ENCODE measurements around the gene AKAP13. TPM values are rescaled to one million over a fixed set of nuclear protein-coding genes. Genes with fewer than 3 reads are reported as not detected.
A peak's percentile ranks its signal among the peaks of the same experiment; 100 is the strongest.

The AKAP13 gene
- polyA plus RNA-seq, 2 of the 4 experiments (the other 2 are of a cell fraction), result 20.4 to 28.8 TPM

DNA sequence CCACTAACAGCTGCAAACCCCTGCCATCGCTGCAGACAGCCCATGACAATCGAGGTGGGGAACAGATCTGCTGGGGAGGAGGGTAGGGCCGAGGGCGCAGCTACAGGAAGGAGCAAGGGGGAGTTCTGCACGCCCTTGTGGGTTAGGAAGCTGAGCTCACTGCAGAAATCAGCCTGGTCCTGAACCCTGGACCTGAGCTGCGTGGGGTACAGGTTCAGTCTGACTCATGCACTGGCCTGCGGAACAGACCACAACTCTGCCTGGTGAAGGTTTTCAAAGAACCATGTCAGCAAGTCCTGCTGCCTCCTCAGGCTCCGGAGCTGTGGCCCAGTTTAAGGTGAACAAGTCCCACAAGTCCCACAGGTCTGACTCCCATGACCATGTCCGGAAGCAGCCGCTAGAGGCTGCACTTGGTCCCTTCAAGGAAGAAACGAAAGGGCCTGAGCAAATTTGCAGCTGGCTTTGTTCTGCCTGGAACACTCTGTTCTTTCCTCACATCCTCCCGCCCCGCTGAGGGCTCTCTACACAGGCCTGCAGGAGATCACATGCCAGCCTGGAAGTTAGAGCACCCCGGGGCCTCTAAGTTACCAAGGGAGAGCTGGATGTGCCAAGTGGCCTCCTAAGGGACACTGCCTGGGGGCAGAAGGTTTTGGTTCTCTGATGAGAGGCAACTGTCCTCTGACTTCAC is 49.4 kb upstream of the AKAP13 start (continued):
- TF ChIP-seq NFE2L2 (conservative IDR thresholded peaks at IDR 0.05; ENCODE audit: low read length), result no peak
- TF ChIP-seq, protein P1, sequence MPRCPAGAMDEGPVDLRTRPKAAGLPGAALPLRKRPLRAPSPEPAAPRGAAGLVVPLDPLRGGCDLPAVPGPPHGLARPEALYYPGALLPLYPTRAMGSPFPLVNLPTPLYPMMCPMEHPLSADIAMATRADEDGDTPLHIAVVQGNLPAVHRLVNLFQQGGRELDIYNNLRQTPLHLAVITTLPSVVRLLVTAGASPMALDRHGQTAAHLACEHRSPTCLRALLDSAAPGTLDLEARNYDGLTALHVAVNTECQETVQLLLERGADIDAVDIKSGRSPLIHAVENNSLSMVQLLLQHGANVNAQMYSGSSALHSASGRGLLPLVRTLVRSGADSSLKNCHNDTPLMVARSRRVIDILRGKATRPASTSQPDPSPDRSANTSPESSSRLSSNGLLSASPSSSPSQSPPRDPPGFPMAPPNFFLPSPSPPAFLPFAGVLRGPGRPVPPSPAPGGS (IDR thresholded peaks at IDR 0.05), result no peak
- no peak for TF ChIP-seq JUNB (IDR thresholded peaks at IDR 0.05)
- no peak for TF ChIP-seq FOSL2 (IDR thresholded peaks at IDR 0.05)
- peak; percentile 45; the same call in 1 of the 2 replicates for TF ChIP-seq FOSL2 (CRISPR knock-in tag; IDR thresholded peaks at IDR 0.05)
- TF ChIP-seq, protein P2, sequence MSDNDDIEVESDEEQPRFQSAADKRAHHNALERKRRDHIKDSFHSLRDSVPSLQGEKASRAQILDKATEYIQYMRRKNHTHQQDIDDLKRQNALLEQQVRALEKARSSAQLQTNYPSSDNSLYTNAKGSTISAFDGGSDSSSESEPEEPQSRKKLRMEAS (IDR thresholded peaks at IDR 0.05), result peak; percentile 53
- TF ChIP-seq RARB (CRISPR knock-in tag; IDR thresholded peaks at IDR 0.05), result no peak
- TF ChIP-seq, protein P3, sequence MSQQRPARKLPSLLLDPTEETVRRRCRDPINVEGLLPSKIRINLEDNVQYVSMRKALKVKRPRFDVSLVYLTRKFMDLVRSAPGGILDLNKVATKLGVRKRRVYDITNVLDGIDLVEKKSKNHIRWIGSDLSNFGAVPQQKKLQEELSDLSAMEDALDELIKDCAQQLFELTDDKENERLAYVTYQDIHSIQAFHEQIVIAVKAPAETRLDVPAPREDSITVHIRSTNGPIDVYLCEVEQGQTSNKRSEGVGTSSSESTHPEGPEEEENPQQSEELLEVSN (IDR thresholded peaks at IDR 0.05; ENCODE audit: borderline replicate concordance, low read depth), result no peak
- no peak for TF ChIP-seq HES2 (IDR thresholded peaks at IDR 0.05)
- TF ChIP-seq CHD2 (IDR thresholded peaks at IDR 0.05; ENCODE audit: low read length, partially characterized antibody), result no peak
- no peak for TF ChIP-seq ZSCAN20 (CRISPR knock-in tag; IDR thresholded peaks at IDR 0.05)
- no peak for TF ChIP-seq EHF (CRISPR knock-in tag; IDR thresholded peaks at IDR 0.05)
- TF ChIP-seq JUN (IDR thresholded peaks at IDR 0.05), result peak in 1 of 2 experiments; percentile 44; a peak in 1 of 5 replicates
- TF ChIP-seq MAFK (IDR thresholded peaks at IDR 0.05; ENCODE audit: partially characterized antibody), result peak; percentile 73
- TF ChIP-seq GATA3 (IDR thresholded peaks at IDR 0.05; ENCODE audit: borderline replicate concordance), result peak; percentile 23
- no peak for TF ChIP-seq ZNF302 (CRISPR knock-in tag; IDR thresholded peaks at IDR 0.05)
- TF ChIP-seq RAD21 (conservative IDR thresholded peaks at IDR 0.05 in 1 of 2, IDR thresholded peaks at IDR 0.05 in 1 of 2), result peak; percentile 99 to 100
- 0 out of 2 replicates have a peak, but pooled peaks have one; percentile 14 for TF ChIP-seq MYC (IDR thresholded peaks at IDR 0.05; ENCODE audit: borderline replicate concordance, low read length)
- no peak for TF ChIP-seq FOXS1 (CRISPR knock-in tag; IDR thresholded peaks at IDR 0.05)
- no peak for TF ChIP-seq EP300 (IDR thresholded peaks at IDR 0.05)
- no peak for TF ChIP-seq EHMT2 (IDR thresholded peaks at IDR 0.05; ENCODE audit: low read depth)
- TF ChIP-seq CTCF (IDR thresholded peaks at IDR 0.05), result peak; percentile 98
- no peak for TF ChIP-seq CHD4 (IDR thresholded peaks at IDR 0.05; ENCODE audit: borderline replicate concordance)

DNA sequence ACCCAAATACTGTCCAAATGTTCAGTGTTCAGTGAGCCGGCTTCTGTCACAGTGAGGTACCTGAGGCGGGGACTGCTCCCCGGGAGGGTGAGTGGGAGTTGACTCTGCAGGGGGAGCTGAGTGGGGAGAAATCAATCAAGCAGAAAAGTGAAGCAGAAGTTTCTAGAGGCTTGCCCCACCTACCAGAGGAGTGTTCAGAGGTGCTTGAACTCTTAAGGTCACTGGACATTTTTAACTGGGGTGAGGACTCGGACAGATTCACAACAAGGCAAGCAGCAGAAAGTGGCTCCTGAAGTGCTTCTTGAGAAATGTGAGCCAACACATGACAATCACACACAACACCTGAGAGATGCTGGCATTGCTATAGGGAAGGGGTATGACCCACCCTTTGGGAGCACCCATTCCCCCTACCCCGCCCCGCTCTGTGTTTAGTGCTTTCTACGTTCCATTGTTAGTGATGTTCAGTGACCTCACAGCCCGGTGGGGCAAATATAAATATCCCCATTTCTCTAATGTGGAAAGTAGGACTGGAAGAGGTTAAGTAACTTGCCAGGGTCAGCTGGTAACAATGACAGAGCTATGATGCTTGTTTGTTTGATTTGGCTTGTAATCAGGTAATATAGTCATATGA is 48.6 kb upstream of the AKAP13 start:
- Histone ChIP-seq H3K4me3 (no peak overlapping the region), H3K27ac (peak overlapping the region; percentile 78 to 85), H3K9me3 (no peaks in the 10 kb centered on the region), H3K4me2 (peak overlapping the region; percentile 85), H3K4me1 (peaks cover 26% of the 10 kb centered on the region)
- FAIRE-seq, result no peak
- POLR2A ChIA-PET, result interaction anchor here (0.8 to 2.9 kb wide), 4 partner anchors 49 to 249 kb away, joined by 3 to 24 read pairs (median 14); partner anchors contain the start of gene AKAP13
- no peak; a peak in 1 of 6 replicates for ATAC-seq
- WGBS (ENCODE audit: missing lambda C conversion rate), result 94% methylated on average over 8 of the region's 8 CpGs
- CTCF ChIA-PET, result interaction anchor here (0.6 to 9.5 kb wide), 61 partner anchors 9 to 362 kb away, joined by 3 to 247 read pairs (median 7); partner anchors contain the start of gene AKAP13
- no peak for DNase-seq (ENCODE audit: low read depth in 1 of 2, low spot score in 1 of 2)
- TF ChIP-seq CBX2 (IDR thresholded peaks at IDR 0.05; ENCODE audit: borderline replicate concordance, low read depth) (no peak), HES2 (IDR thresholded peaks at IDR 0.05) (no peak), HMGXB4 (CRISPR knock-in tag; IDR thresholded peaks at IDR 0.05; ENCODE audit: borderline replicate concordance) (no peak), CTCF (IDR thresholded peaks at IDR 0.05) (no peak), HOXB5 (CRISPR knock-in tag; IDR thresholded peaks at IDR 0.05) (no peak), SMC3 (IDR thresholded peaks at IDR 0.05) (no peak), RARB (CRISPR knock-in tag; IDR thresholded peaks at IDR 0.05) (no peak), HOXA7 (CRISPR knock-in tag; IDR thresholded peaks at IDR 0.05) (no peak), FOSL2 (IDR thresholded peaks at IDR 0.05) (no peak), FOSL2 (CRISPR knock-in tag; IDR thresholded peaks at IDR 0.05) (no peak), ZFP36 (IDR thresholded peaks at IDR 0.05; ENCODE audit: borderline replicate concordance, partially characterized antibody) (no peak)
